T-helper 2 cell treated with Interferon-gamma antibody and Interleukin-4, amounts not matched to agents 5 μg/mL and 100 μg/mL, for 36 hours (primary cell): ENCODE data around the gene SEC24D.

Source experiments
- DNase-seq: peaks from one replicate; pipeline ENCODE4 v3.0.0; 2021; ENCODE audit warnings: low spot score
- H3K27ac Mint-ChIP-seq: one replicate; pipeline ENCODE4 v1.8.0; 2021; ENCODE audit warnings: mild to moderate bottlenecking, mixed read lengths
- H3K27me3 Mint-ChIP-seq: one replicate; pipeline ENCODE4 v1.8.0; 2021; ENCODE audit warnings: low read depth, mixed read lengths
- H3K36me3 Mint-ChIP-seq: one replicate; pipeline ENCODE4 v1.8.0; 2021; ENCODE audit warnings: low read depth, mixed read lengths
- H3K4me1 Mint-ChIP-seq: one replicate; pipeline ENCODE4 v1.8.0; 2021; ENCODE audit warnings: low read depth, mixed read lengths
- H3K4me3 Mint-ChIP-seq: one replicate; pipeline ENCODE4 v1.8.0; 2022; ENCODE audit warnings: mild to moderate bottlenecking, moderate library complexity, mixed read lengths
- H3K9me3 Mint-ChIP-seq: one replicate; pipeline ENCODE4 v1.8.0; 2021; ENCODE audit warnings: mixed read lengths

The SEC24D gene

GRCh38 chr4:118732591-118733330 lies 103.2 kb downstream of the SEC24D start:
- H3K9me3 Mint-ChIP-seq = no peaks in the 10 kb centered on the region
- H3K27ac Mint-ChIP-seq = no peak overlapping the region
- no peak overlapping the region for H3K4me3 Mint-ChIP-seq
- H3K4me1 Mint-ChIP-seq = peaks cover 12% of the 10 kb centered on the region
- H3K27me3 Mint-ChIP-seq = no peaks in the 10 kb centered on the region
- peaks cover 48% of the 10 kb centered on the region for H3K36me3 Mint-ChIP-seq
- DNase-seq = no peak

GRCh38 chr4:118730683-118731082 lies 105.2 kb downstream of the SEC24D start:
- Mint-ChIP-seq H3K4me3 (no peak overlapping the region), H3K27me3 (no peaks in the 10 kb centered on the region), H3K27ac (peak overlapping the region; percentile 23), H3K9me3 (no peaks in the 10 kb centered on the region), H3K4me1 (peaks cover 12% of the 10 kb centered on the region), H3K36me3 (peaks cover 50% of the 10 kb centered on the region)
- no peak for DNase-seq

- peak overlapping the region; percentile 59 for H3K27ac Mint-ChIP-seq
- no peak for DNase-seq
- no peaks in the 10 kb centered on the region for H3K9me3 Mint-ChIP-seq
- H3K36me3 Mint-ChIP-seq = peaks cover 52% of the 10 kb centered on the region
- H3K4me3 Mint-ChIP-seq = peak overlapping the region; percentile 30
- H3K4me1 Mint-ChIP-seq = peaks cover 12% of the 10 kb centered on the region
- no peaks in the 10 kb centered on the region for H3K27me3 Mint-ChIP-seq
These were observed 106.3 kb downstream of the SEC24D start for GRCh38 chr4:118729287-118730286.

- Mint-ChIP-seq H3K27me3 (no peaks in the 10 kb centered on the region), H3K4me1 (peaks cover 12% of the 10 kb centered on the region), H3K27ac (no peak overlapping the region), H3K4me3 (no peak overlapping the region), H3K9me3 (no peaks in the 10 kb centered on the region), H3K36me3 (peaks cover 47% of the 10 kb centered on the region)
- DNase-seq = no peak
These were observed 108.6 kb downstream of the SEC24D start for GRCh38 chr4:118727360-118727759.

- H3K27ac Mint-ChIP-seq = no peak overlapping the region
- H3K4me1 Mint-ChIP-seq = peaks cover 3% of the 10 kb centered on the region
- no peak overlapping the region for H3K4me3 Mint-ChIP-seq
- no peak for DNase-seq
- H3K27me3 Mint-ChIP-seq = no peaks in the 10 kb centered on the region
- peaks cover 32% of the 10 kb centered on the region for H3K36me3 Mint-ChIP-seq
- H3K9me3 Mint-ChIP-seq = no peaks in the 10 kb centered on the region
These were observed 112.6 kb downstream of the SEC24D start for GRCh38 chr4:118723369-118723768.

- no peaks in the 10 kb centered on the region for H3K9me3 Mint-ChIP-seq
- no peaks in the 10 kb centered on the region for H3K27me3 Mint-ChIP-seq
- peaks cover 3% of the 10 kb centered on the region for H3K4me1 Mint-ChIP-seq
- H3K36me3 Mint-ChIP-seq = peaks cover 26% of the 10 kb centered on the region
- no peak overlapping the region for H3K27ac Mint-ChIP-seq
- DNase-seq = no peak
- H3K4me3 Mint-ChIP-seq = no peak overlapping the region
These were observed 114.2 kb downstream of the SEC24D start for GRCh38 chr4:118721752-118722151.

- Mint-ChIP-seq H3K9me3 (no peaks in the 10 kb centered on the region), H3K4me3 (no peak overlapping the region), H3K36me3 (peaks cover 16% of the 10 kb centered on the region), H3K4me1 (peaks cover 3% of the 10 kb centered on the region), H3K27me3 (no peaks in the 10 kb centered on the region), H3K27ac (no peak overlapping the region)
- no peak for DNase-seq
These were observed 117.3 kb downstream of the SEC24D start for GRCh38 chr4:118718511-118719170.

- peaks cover 6% of the 10 kb centered on the region for H3K4me1 Mint-ChIP-seq
- H3K27me3 Mint-ChIP-seq = no peaks in the 10 kb centered on the region
- no peak overlapping the region for H3K27ac Mint-ChIP-seq
- no peaks in the 10 kb centered on the region for H3K9me3 Mint-ChIP-seq
- DNase-seq = no peak
- peaks cover 19% of the 10 kb centered on the region for H3K36me3 Mint-ChIP-seq
- H3K4me3 Mint-ChIP-seq = no peak overlapping the region
These were observed 119.6 kb downstream of the SEC24D start for GRCh38 chr4:118716304-118716703.

GRCh38 chr4:118714682-118715081 lies 121.2 kb downstream of the SEC24D start:
- Mint-ChIP-seq H3K4me1 (peaks cover 3% of the 10 kb centered on the region), H3K27me3 (no peaks in the 10 kb centered on the region), H3K4me3 (no peak overlapping the region), H3K9me3 (no peaks in the 10 kb centered on the region), H3K36me3 (peaks cover 19% of the 10 kb centered on the region), H3K27ac (no peak overlapping the region)
- no peak for DNase-seq

GRCh38 chr4:118712872-118713271 lies 123.1 kb downstream of the SEC24D start:
- Mint-ChIP-seq H3K27ac (no peak overlapping the region), H3K27me3 (no peaks in the 10 kb centered on the region), H3K36me3 (peaks cover 23% of the 10 kb centered on the region), H3K9me3 (no peaks in the 10 kb centered on the region), H3K4me3 (no peak overlapping the region), H3K4me1 (peaks cover 3% of the 10 kb centered on the region)
- DNase-seq = no peak

- Mint-ChIP-seq H3K9me3 (no peaks in the 10 kb centered on the region), H3K36me3 (peaks cover 35% of the 10 kb centered on the region), H3K27me3 (no peaks in the 10 kb centered on the region), H3K4me1 (peaks cover 3% of the 10 kb centered on the region), H3K27ac (no peak overlapping the region), H3K4me3 (no peak overlapping the region)
- DNase-seq = no peak
These were observed 124.9 kb downstream of the SEC24D start for GRCh38 chr4:118711052-118711451.

- H3K4me1 Mint-ChIP-seq = no peaks in the 10 kb centered on the region
- H3K36me3 Mint-ChIP-seq = peaks cover 47% of the 10 kb centered on the region
- H3K27me3 Mint-ChIP-seq = no peaks in the 10 kb centered on the region
- DNase-seq = no peak
- no peaks in the 10 kb centered on the region for H3K9me3 Mint-ChIP-seq
- H3K4me3 Mint-ChIP-seq = no peak overlapping the region
- no peak overlapping the region for H3K27ac Mint-ChIP-seq
These were observed 132.8 kb downstream of the SEC24D start for GRCh38 chr4:118703118-118703517.

- Mint-ChIP-seq H3K4me1 (peaks cover 22% of the 10 kb centered on the region), H3K27ac (peak within 1 kb of the TSS; percentile 86)
These were observed 150.8 kb downstream of the SEC24D start, which contains the start of gene METTL14 for GRCh38 chr4:118684873-118685811. METTL14 (plus strand) TSS chr4:118685392; CDS start chr4:118685535, 143 bp downstream.

More at GRCh38 chr4:118684873-118685811, 150.8 kb downstream of the SEC24D start, which contains the start of gene METTL14:
- Mint-ChIP-seq H3K9me3 (no peaks in the 10 kb centered on the region), H3K4me3 (peak within 1 kb of the TSS; percentile 98), H3K36me3 (peaks cover 11% of the 10 kb centered on the region), H3K27me3 (no peaks in the 10 kb centered on the region)
- DNase-seq = peak; percentile 88
